Aorta (tissue), 5 donors: ENCODE results near the gene CCDC182. TPM values are rescaled to one million over a fixed set of nuclear protein-coding genes. Genes with fewer than 3 reads are reported as not detected.

Source experiments
- ATAC-seq: fragments of 200-7000 bp; cut with Tn5 transposase; one replicate; pipeline ENCODE4 v1.9.1; 2022; ENCODE audit warnings: moderate library complexity; ENCODE audit not compliant: low FRiP score
- DNase-seq, 2 donors: peaks; one replicate each; pipeline ENCODE4 v3.0.0-alpha.2; 2020
- H3K27ac ChIP-seq, 2 donors: one replicate each; pipeline ENCODE4 v1.5.1; 2013; ENCODE audit warnings: low read length in 2 of 2, mild to moderate bottlenecking in 2 of 2, moderate library complexity in 2 of 2, control low read depth in 1 of 2, inconsistent platforms in 1 of 2, low read depth in 1 of 2
- H3K27me3 ChIP-seq, 2 donors: one replicate each; pipeline ENCODE4 v1.6.1; 2013; ENCODE audit warnings: control low read depth in 1 of 2, low read length in 1 of 2, mild to moderate bottlenecking in 1 of 2, moderate library complexity in 1 of 2; ENCODE audit not compliant: insufficient read depth in 2 of 2, control insufficient read depth in 1 of 2
- H3K36me3 ChIP-seq, 2 donors: one replicate each; pipeline ENCODE4 v1.6.1; 2013; ENCODE audit warnings: control low read depth in 1 of 2, low read length in 1 of 2, mild to moderate bottlenecking in 1 of 2; ENCODE audit not compliant: insufficient read depth in 2 of 2, control insufficient read depth in 1 of 2
- H3K4me1 ChIP-seq, 2 donors: one replicate each; pipeline ENCODE4 v1.6.1; 2013; ENCODE audit warnings: low read length in 2 of 2, control low read depth in 1 of 2, mild to moderate bottlenecking in 1 of 2, moderate library complexity in 1 of 2; ENCODE audit not compliant: insufficient read depth in 2 of 2, control insufficient read depth in 1 of 2
- H3K4me3 ChIP-seq, 2 donors: one replicate each; pipeline ENCODE4 v1.5.1; 2013; ENCODE audit warnings: low read length in 2 of 2, control low read depth in 1 of 2, mild to moderate bottlenecking in 1 of 2
- H3K9me3 ChIP-seq: one replicate; pipeline ENCODE4 v1.6.1; 2013; ENCODE audit warnings: mild to moderate bottlenecking, low read length; ENCODE audit not compliant: control insufficient read depth
- WGBS, 2 donors: extraction: QIAGEN DNeasy Blood & Tissue Kit; methylation state at CpG; one replicate each; pipeline ENCODE4 v1.1.7; 2013; 5-methylcytosine and 5-hydroxymethylcytosine counted together
- intact Hi-C, 2 donors: fragments of 100-400 bp; cut with DNase I; formaldehyde crosslinking; loops; one replicate each; pipeline versions ENCODE4 v1.14.2 to v1.15.0; 2022
- polyA plus RNA-seq, 2 donors: library from polyadenylated mRNA; stranded (reverse); fragments of 200-250 nt; gene quantifications; one replicate each; pipeline ENCODE4 v1.2.3, GENCODE V29; 2013
- total RNA-seq, 2 donors: library from RNA; stranded (reverse); fragmentation: NEBNext Ultra II Directional; extraction: Animal tissue kit (Norgen Biotek cat#: 25700); gene quantifications; one replicate each; pipeline ENCODE4 v1.2.1, GENCODE V29; 2021
- donor health status: healthy with polysubstance abuse.
- donor health status: Bipolar disorder and iron deficiency.
- donor health status: DM: no; HTN: no; CAD: no.
- donor health status: DM: no; HTN: no; CAD: no.
- donor health status: DM: yes; HTN: yes; CAD: no.

CCDC182 gene
- total and polyA plus RNA-seq, 4 donors, result not detected

DNA sequence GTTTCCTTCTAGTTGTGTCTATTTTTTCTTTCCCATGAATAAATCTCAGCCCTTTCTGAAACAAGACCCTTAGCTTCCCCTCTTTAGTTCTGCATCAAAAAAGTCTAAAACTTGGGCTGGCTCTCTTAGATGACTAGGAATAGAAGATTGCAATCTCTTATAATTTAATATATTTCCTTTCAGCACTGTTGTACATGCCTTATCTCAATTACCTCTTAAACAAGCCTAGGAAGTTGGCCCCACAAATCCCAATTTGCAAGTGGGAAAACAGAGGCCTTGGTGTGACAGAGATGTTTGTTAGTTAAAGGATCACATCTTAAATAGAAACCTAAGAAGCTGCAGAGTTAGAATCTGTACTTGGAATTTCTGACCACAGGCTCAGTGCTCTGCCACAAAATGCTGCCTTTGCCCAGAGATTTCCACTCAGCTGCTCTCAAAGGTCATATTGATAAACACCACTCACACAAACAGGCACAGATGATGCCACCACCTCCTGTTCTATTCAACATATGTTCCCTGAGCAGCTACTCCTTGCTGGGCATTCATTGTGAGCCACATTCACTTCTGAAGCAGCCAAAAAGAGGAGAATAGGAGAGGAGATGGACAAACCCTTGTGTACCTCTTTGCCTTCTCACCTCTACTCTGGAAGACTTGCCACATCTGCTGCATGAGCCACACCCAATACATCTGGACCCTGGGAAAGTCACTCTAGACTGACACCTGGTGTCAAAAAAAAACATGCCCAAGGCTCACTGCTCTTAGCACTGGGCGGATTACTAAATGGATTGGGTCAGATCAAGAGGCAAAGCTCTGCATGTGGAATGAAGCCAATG lies 5.5 kb downstream of the CCDC182 start:
- WGBS, 2 donors, result 39 to 62% methylated on average over 1 of the region's 1 CpG
- intact Hi-C loops, result no loop called here

DNA sequence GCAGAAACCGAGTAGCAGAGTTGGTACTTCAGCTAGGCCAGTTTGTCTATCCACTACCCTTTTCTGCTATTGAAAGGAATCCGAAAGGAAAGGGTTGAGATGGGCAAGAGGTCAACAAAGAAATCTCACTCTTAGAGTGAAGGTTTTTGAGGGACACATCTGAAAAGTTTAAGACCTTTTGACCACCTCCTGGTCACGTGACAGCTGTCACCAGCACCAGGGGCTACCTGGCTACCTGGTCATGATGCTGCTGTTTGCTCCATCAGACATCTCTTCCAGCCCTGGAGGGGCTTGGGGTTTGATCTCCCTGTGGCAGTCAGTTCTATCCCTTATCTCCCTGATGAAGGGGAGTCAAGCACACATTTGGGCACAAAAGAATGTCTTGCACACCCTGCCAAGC lies 7.6 kb downstream of the CCDC182 start:
- Histone ChIP-seq H3K9me3 (no peaks in the 10 kb centered on the region), H3K27ac (no peak overlapping the region), H3K4me3 (no peak overlapping the region), H3K4me1 (no peaks in the 10 kb centered on the region), H3K27me3 (peaks cover 0 to 2% of the 10 kb centered on the region in 2 donors), H3K36me3 (no peaks in the 10 kb centered on the region)
- ATAC-seq (no peak), DNase-seq (no peak)
- WGBS, 2 donors, result 68 to 72% methylated on average over 3 of the region's 3 CpGs
- intact Hi-C loops, result no loop called here

More for the DNA sequence above, 5.5 kb downstream of the CCDC182 start:
- ATAC-seq (no peak), DNase-seq (no peak)
- Histone ChIP-seq H3K9me3 (no peaks in the 10 kb centered on the region), H3K27ac (no peak overlapping the region), H3K4me3 (no peak overlapping the region), H3K4me1 (no peaks in the 10 kb centered on the region), H3K27me3 (peaks cover 0 to 2% of the 10 kb centered on the region in 2 donors), H3K36me3 (no peaks in the 10 kb centered on the region)

DNA sequence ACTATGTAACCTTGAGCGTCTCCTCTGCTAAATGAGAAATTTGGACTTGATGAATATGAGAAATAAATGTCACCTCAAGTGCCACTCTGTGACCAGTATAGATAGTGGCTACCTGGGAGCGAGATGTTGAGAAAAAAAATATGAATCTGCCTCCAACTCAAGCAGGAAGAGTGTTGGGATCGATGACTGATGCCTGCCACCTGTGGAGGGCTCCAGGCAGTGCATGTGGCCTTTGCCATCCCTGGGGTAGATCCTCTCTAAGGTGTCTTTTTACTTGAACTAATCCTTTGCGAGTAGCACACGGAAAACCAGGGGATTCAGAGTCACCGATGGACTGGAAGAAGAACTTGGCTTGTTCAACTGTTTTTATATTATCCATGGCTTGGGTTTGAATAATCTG lies 9.4 kb downstream of the CCDC182 start:
- 66 to 68% methylated on average over 6 of the region's 6 CpGs for WGBS, 2 donors
- no peak for ATAC-seq
- H3K27ac ChIP-seq, result no peak overlapping the region

DNA sequence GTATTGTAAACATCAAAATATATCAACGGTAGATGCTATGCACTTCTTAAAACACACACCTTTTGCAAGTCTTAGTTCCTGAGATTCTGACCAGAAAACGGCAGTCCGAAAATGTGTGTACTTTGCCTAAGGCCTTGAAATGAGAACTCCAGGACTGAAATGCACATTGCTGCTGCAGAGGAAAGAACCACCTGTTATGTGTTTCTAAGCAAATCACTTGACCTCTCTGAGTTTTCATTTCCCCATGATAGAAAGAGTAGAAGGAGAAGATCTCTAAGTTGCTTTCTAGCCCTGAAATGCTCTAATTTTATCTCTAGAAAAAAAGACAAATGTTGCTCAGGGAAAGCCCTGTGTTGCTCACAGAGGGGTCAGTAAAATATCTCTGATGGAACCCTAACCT lies 9.9 kb downstream of the CCDC182 start:
- Histone ChIP-seq H3K4me3 (no peak overlapping the region), H3K4me1 (no peaks in the 10 kb centered on the region), H3K27me3 (no peaks in the 10 kb centered on the region), H3K27ac (no peak overlapping the region), H3K36me3 (no peaks in the 10 kb centered on the region), H3K9me3 (no peaks in the 10 kb centered on the region)
- ATAC-seq, result no peak
- 92 to 93% methylated on average over 3 of the region's 3 CpGs for WGBS, 2 donors
- DNase-seq, result no peak
- intact Hi-C loops, result no loop called here

More for the DNA sequence above, 9.4 kb downstream of the CCDC182 start:
- Histone ChIP-seq H3K4me1 (no peaks in the 10 kb centered on the region), H3K27me3 (no peaks in the 10 kb centered on the region), H3K36me3 (no peaks in the 10 kb centered on the region), H3K9me3 (no peaks in the 10 kb centered on the region), H3K4me3 (no peak overlapping the region)
- DNase-seq, result no peak
- intact Hi-C loops, result no loop called here

DNA sequence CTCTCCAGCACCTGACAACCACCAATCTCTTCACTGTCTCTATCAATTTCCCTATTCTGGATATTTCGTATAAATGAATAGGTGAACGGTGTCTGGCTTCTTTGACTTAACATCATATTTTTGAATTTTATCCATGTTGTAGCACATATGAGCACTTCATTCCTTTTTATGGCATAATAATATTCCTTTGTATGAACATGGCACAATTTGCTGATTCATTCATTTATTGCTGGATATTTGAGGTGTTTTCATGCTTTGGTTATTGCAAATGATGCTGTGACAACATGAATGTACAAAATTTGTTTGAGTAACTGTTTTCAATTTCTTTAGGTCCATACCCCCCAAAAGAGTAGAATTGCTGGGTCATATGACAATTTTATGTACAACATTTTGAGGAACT lies 12.0 kb downstream of the CCDC182 start:
- 95 to 96% methylated on average over 2 of the region's 2 CpGs for WGBS, 2 donors
- Histone ChIP-seq H3K36me3 (no peaks in the 10 kb centered on the region), H3K9me3 (no peaks in the 10 kb centered on the region), H3K4me3 (no peak overlapping the region), H3K27me3 (no peaks in the 10 kb centered on the region), H3K4me1 (no peaks in the 10 kb centered on the region), H3K27ac (no peak overlapping the region)
- ATAC-seq (no peak), DNase-seq (no peak)
- intact Hi-C loops, result no loop called here

DNA sequence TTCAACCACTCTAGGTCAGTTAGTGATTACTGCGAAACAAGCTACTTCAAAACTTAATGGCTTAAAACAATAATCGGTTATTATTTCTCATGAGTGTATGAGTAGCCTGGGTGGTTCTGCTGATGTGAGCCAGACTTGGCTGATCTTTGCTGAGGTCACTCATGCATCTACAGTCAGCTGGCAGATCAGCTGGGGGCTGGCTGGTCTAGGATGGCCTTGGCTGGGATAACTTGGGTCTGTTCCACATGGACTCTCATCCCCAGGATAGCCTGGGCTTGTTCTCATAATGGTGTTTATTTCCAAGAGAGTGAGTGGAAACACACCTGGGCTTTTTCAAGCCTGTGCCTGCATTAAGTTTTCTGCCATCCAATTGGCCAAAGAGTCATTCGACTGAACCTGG lies 13.0 kb downstream of the CCDC182 start:
- no peaks in the 10 kb centered on the region for H3K36me3 ChIP-seq
- no peak overlapping the region for H3K4me3 ChIP-seq
- intact Hi-C loops, result no loop called here
- no peaks in the 10 kb centered on the region for H3K27me3 ChIP-seq
- 83% methylated on average over 3 of the region's 3 CpGs for WGBS, 2 donors
- DNase-seq (no peak), ATAC-seq (no peak)
- H3K9me3 ChIP-seq, result no peaks in the 10 kb centered on the region
- H3K4me1 ChIP-seq, result no peaks in the 10 kb centered on the region
- no peak overlapping the region for H3K27ac ChIP-seq

DNA sequence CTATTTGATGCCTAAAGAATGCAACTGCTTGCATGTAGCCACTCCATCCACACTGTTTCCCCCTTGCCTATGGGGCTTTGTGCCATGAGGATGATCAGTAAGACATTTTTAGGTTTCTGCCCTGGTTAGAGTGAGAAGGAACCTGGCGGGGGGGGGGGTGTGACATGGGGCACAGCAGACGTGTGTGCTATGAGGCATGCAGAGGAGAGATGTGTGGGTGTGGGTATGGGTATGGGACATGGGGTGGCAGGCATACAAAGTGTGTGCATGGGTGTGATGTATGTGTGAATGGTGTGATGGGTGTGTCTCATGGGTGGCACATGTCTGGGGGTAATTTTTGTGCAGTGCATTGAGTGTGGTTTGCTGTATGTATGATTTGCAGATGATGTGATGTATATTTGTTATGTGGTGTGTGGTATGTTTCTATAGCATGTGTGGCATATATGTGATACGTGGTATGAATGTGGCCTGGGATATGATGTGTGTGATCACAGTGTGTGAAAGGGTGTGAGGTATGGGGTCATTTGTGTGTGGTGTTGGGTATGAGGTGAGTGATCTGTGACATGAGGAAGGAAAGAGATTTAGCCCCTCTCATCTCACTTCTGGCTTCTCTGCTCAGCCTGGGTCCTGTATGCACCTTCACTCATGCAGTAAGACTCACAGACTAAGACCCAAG lies 14.9 kb downstream of the CCDC182 start:
- intact Hi-C loops, result no loop called here
- DNase-seq, result no peak
- Histone ChIP-seq H3K4me1 (no peaks in the 10 kb centered on the region), H3K9me3 (no peaks in the 10 kb centered on the region), H3K4me3 (no peak overlapping the region), H3K27me3 (no peaks in the 10 kb centered on the region), H3K36me3 (no peaks in the 10 kb centered on the region), H3K27ac (no peak overlapping the region)
- WGBS, 2 donors, result 66 to 74% methylated on average over 3 of the region's 3 CpGs
- ATAC-seq, result no peak

DNA sequence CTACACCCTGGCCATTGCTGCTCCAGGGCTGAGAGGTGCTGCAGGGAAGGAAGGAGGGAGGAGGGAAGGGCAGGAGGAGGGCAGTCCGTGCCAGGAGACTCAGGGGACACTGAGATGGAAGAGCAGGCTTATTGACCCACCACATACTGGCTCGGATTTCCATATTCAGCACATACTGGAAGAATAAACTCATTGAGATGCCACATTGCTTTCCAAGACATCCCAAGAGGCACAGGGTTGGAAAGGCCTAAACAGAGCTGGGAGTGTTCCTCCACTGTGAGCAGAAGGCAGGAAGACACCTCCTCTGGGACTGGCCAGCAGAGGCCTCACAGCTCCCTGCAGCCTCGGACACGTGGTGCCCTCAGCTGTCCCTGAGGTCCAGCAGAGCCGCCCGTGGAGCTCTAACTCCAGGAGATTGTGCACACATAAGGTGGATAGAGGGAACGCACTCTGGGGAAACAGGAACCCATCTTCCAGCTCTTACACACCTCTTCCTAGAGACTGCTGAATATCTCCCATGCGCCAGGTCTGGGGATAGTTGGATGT lies 17.4 kb downstream of the CCDC182 start:
- Histone ChIP-seq H3K27ac (no peak overlapping the region), H3K9me3 (no peaks in the 10 kb centered on the region), H3K4me1 (no peaks in the 10 kb centered on the region), H3K36me3 (no peaks in the 10 kb centered on the region), H3K4me3 (no peak overlapping the region), H3K27me3 (no peaks in the 10 kb centered on the region)
- intact Hi-C loops, result no loop called here
- WGBS, 2 donors, result 74 to 76% methylated on average over 8 of the region's 8 CpGs
- DNase-seq (no peak), ATAC-seq (no peak)

DNA sequence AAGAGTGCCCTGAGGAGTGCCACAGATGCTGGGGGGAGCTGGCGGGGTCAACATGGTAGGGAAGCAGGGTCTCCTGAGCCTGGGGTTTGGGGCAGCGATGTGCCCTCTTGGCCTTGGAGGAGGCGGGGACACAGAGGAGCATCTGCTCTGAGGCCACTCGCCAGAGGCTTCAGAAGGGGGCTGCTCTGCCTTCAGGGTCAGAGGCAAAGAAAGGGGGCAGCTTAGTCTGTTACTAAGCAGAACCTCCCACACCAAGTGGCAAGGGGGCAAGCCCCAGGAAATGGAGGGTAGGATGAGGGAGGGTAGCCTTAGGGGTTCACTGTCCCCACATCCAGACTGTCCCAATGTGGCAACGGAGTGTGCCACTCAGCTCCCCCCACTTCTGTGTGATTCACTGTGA lies 18.3 kb downstream of the CCDC182 start:
- no peaks in the 10 kb centered on the region for H3K36me3 ChIP-seq
- ATAC-seq (no peak), DNase-seq (no peak)
- no peaks in the 10 kb centered on the region for H3K9me3 ChIP-seq
- no peaks in the 10 kb centered on the region for H3K4me1 ChIP-seq
- no peaks in the 10 kb centered on the region for H3K27me3 ChIP-seq
- WGBS, 2 donors, result 78 to 80% methylated on average over 5 of the region's 5 CpGs
- intact Hi-C loops, result no loop called here
- no peak overlapping the region for H3K27ac ChIP-seq
- H3K4me3 ChIP-seq, result no peak overlapping the region
